Central memory CD8-positive, alpha-beta T cell (primary cell): Measurements from ENCODE around the gene PIMREG.

Experiments used
- ATAC-seq: fragments of 150-1000 bp; cut with Tn5 transposase; replicated peaks from 2 replicates; pipeline ENCODE4 v1.10.0; 2022; ENCODE audit warnings: mild to moderate bottlenecking, moderate FRiP score, moderate number of reproducible peaks; ENCODE audit not compliant: poor library complexity, severe bottlenecking; ENCODE audit errors: extremely low read depth
- DNase-seq, 2 donors: peaks; one replicate each; pipeline ENCODE4 v3.0.0; 2021; ENCODE audit warnings: low spot score in 2 of 2
- H3K27ac Mint-ChIP-seq: one replicate; pipeline ENCODE4 v1.8.0; 2022; ENCODE audit warnings: low read depth, mild to moderate bottlenecking, moderate library complexity, mixed read lengths
- H3K27me3 Mint-ChIP-seq: one replicate; pipeline ENCODE4 v1.8.0; 2022; ENCODE audit warnings: mixed read lengths
- H3K36me3 Mint-ChIP-seq: one replicate; pipeline ENCODE4 v1.8.0; 2022; ENCODE audit warnings: mild to moderate bottlenecking, moderate library complexity, mixed read lengths; ENCODE audit not compliant: insufficient read depth
- H3K4me1 Mint-ChIP-seq: one replicate; pipeline ENCODE4 v1.8.0; 2022; ENCODE audit warnings: mixed read lengths
- H3K4me3 Mint-ChIP-seq: one replicate; pipeline ENCODE4 v1.8.0; 2022; ENCODE audit warnings: mild to moderate bottlenecking, moderate library complexity, mixed read lengths
- H3K9me3 Mint-ChIP-seq: one replicate; pipeline ENCODE4 v1.8.0; 2022; ENCODE audit warnings: mixed read lengths

PIMREG gene, protein sequence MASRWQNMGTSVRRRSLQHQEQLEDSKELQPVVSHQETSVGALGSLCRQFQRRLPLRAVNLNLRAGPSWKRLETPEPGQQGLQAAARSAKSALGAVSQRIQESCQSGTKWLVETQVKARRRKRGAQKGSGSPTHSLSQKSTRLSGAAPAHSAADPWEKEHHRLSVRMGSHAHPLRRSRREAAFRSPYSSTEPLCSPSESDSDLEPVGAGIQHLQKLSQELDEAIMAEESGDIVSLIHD

DNA sequence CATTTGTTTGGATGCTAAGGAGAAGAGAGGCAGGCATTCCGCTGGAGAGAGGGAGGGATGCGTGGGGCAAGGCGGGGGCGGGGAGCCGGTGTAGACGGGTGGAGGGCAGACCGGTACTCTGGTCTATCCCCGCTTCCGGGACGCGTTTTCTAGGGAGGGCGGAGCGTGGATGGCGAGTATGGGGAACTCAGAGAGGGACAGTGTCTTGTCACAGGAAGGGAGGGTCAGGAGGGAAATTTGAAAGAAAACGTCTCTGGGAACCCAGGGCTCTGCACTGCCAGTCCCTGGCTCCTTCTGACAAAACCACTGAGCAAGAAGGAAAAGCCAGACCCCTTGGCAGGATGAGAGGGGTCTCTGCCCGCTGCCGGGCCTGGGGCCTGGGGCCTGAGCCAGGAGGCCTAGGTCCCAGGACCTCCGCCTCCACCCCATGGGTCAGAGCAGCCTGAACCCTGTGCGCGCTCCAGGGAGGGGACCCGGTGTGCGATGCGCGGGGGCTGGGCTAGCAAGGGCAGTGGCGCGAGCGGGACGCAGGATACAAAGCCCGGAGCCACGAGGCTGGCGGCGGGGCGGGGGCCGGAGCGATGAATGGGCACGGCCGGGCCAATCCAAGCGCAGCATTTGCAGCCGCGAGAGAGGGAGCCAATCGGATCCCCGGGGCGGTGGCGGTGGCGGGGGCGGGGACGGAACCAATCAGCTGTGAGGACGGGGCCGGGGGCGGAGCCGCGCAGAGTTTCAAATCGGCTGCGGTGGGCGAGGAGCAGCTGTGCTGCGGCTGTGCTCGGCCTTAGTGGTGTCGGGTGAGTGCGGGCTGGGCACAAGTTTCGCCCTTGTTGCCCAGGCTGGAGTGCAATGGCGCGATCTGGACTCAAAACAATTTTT is at the start of gene PIMREG:
TSS of gene PIMREG (plus strand) at position 764 of the 879 bp plus-strand sequence. CDS start 656 bp downstream, outside the sequence.
- Mint-ChIP-seq H3K9me3 (no peaks in the 10 kb centered on the region), H3K27me3 (peaks cover 18% of the 10 kb centered on the region), H3K27ac (peak within 1 kb of the TSS; percentile 80), H3K4me1 (peaks cover 16% of the 10 kb centered on the region), H3K36me3 (peaks cover 9% of the 10 kb centered on the region), H3K4me3 (peak within 1 kb of the TSS; percentile 80)
- DNase-seq (peak; percentile 74 to 75), ATAC-seq (peak; percentile 96)

DNA sequence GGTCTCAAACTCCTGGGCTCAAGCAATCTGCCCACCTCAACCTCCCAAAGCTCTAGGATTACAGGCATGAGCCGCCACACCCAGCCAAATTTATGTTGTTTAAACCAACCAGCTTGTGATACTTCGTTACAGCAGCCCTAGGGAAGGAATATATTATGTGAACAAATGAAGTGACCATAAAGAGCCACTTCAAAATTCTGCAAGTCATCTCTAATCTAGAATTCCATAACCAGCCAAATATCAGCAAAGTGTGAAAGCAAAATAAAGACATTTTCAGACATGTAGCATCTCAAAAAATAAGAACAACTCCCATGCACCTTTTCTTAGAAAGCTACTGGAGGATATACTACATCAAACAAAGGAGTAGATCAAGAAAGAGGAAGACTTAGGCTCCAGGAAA is 45.3 kb upstream of the PIMREG start:
- H3K27ac Mint-ChIP-seq: no peak overlapping the region
- no peaks in the 10 kb centered on the region for H3K4me1 Mint-ChIP-seq
- H3K36me3 Mint-ChIP-seq: no peaks in the 10 kb centered on the region
- no peaks in the 10 kb centered on the region for H3K9me3 Mint-ChIP-seq
- DNase-seq: no peak
- H3K27me3 Mint-ChIP-seq: peaks cover 36% of the 10 kb centered on the region
- no peak overlapping the region for H3K4me3 Mint-ChIP-seq
- ATAC-seq: no peak

DNA sequence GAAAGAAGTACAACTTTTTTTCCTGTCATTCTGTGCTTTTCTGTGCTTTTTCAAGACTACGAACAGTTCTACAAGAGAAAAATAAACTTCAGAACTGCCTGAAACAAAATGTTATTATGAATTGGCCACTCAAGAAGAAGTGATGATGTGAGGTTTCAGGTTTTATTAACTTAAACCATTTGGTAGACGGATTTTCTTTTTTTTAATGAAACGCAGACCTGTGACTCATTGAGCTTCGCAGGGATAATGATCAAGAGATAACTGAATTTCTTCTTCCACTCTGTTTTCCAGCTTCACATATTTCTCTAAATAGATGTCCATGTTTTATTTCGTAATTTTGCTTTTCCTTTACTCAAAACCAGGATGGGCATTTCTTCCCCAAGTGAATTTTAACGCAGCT is 42.0 kb upstream of the PIMREG start:
- ATAC-seq: no peak
- Mint-ChIP-seq H3K4me3 (no peak overlapping the region), H3K36me3 (no peaks in the 10 kb centered on the region), H3K27me3 (peaks cover 32% of the 10 kb centered on the region), H3K4me1 (no peaks in the 10 kb centered on the region), H3K27ac (no peak overlapping the region), H3K9me3 (no peaks in the 10 kb centered on the region)
- no peak for DNase-seq

DNA sequence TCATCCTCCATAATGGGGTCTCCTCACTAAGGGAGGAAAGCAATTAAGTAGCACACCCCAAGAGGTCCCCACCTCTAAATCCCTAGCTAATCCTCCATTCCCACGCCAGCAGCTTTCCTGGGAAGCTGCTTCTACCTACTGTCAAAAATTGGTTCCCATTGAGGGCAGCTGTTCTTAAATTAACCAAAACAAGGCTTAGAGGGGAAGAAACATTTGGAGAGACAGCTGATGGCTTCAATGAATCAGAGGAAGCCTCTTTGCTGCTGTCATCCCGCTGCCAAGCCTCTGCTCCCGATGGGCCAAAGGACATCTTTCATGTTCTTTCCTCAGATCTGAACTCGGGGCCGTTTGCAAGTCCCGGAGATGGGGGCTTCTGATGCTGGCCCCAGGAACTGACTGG is 36.0 kb upstream of the PIMREG start:
- DNase-seq: no peak
- H3K27ac Mint-ChIP-seq: no peak overlapping the region
- ATAC-seq: no peak
- H3K4me1 Mint-ChIP-seq: no peaks in the 10 kb centered on the region
- peaks cover 65% of the 10 kb centered on the region for H3K27me3 Mint-ChIP-seq
- no peaks in the 10 kb centered on the region for H3K9me3 Mint-ChIP-seq
- no peaks in the 10 kb centered on the region for H3K36me3 Mint-ChIP-seq
- no peak overlapping the region for H3K4me3 Mint-ChIP-seq

DNA sequence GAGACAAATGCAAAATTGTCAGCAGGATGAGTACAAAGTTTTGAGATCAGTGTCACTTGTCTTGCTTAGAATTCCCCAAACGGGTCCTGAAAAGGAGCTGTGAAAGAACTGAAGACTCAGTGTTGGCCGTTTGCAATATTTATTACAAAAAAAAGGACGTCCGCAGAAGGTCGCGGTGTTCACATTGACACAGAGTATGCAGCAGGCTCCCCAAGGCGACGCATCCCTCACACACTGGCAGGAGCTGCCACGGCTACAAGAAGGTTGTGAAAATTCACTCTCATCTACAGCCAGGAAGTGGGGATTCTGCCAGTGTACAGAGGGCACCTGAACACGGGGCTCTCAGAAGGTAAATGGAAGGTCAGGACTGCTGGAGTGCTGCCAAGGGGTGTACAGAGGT is 35.5 kb upstream of the PIMREG start:
- H3K27me3 Mint-ChIP-seq: peaks cover 65% of the 10 kb centered on the region
- DNase-seq: no peak
- no peak for ATAC-seq
- H3K9me3 Mint-ChIP-seq: no peaks in the 10 kb centered on the region
- no peak overlapping the region for H3K27ac Mint-ChIP-seq
- no peaks in the 10 kb centered on the region for H3K4me1 Mint-ChIP-seq
- no peaks in the 10 kb centered on the region for H3K36me3 Mint-ChIP-seq
- no peak overlapping the region for H3K4me3 Mint-ChIP-seq

DNA sequence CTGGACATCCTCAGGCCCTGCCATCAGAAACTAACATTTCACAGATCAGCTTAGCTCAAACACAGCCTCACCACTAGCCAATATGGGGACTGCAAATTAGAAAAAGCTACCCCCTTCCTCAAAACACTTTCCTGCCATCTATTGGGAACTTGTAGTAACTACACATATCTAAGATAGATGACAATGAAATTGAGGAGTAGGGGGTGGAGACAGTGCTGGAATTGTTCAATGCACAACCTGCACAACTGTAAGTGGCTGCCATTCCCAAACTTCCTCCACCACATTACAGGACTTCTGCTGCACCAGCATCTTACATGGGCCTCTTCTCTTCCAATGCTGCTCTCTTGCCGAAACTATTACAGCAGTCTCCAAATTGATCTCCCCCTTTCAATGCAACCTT is 31.2 kb upstream of the PIMREG start:
- no peaks in the 10 kb centered on the region for H3K4me1 Mint-ChIP-seq
- H3K27ac Mint-ChIP-seq: no peak overlapping the region
- ATAC-seq: no peak
- peaks cover 2% of the 10 kb centered on the region for H3K36me3 Mint-ChIP-seq
- DNase-seq: no peak
- peaks cover 61% of the 10 kb centered on the region for H3K27me3 Mint-ChIP-seq
- H3K9me3 Mint-ChIP-seq: no peaks in the 10 kb centered on the region
- no peak overlapping the region for H3K4me3 Mint-ChIP-seq

DNA sequence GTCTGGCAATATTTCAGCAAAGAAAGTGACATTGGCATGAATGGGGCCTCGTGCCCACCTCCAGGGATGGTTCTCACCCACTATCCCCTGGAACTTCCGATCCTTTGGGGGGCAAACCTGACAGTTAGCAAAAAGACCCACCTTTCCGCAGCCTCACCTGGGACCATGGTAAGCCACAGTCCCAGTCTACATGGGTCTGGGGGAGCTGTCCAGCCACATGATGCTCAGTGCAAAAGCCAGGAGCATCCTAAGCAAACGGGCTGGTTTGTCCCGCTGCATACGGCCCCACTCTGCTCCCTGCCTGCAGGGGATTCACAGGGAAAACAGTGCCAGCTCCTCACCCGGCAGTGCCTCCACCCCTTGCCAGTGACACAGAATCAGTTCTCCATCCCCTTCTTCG is 28.6 kb upstream of the PIMREG start:
- Mint-ChIP-seq H3K27ac (no peak overlapping the region), H3K36me3 (peaks cover 5% of the 10 kb centered on the region), H3K4me3 (no peak overlapping the region), H3K4me1 (no peaks in the 10 kb centered on the region), H3K9me3 (no peaks in the 10 kb centered on the region), H3K27me3 (peaks cover 54% of the 10 kb centered on the region)
- DNase-seq: no peak
- ATAC-seq: no peak

DNA sequence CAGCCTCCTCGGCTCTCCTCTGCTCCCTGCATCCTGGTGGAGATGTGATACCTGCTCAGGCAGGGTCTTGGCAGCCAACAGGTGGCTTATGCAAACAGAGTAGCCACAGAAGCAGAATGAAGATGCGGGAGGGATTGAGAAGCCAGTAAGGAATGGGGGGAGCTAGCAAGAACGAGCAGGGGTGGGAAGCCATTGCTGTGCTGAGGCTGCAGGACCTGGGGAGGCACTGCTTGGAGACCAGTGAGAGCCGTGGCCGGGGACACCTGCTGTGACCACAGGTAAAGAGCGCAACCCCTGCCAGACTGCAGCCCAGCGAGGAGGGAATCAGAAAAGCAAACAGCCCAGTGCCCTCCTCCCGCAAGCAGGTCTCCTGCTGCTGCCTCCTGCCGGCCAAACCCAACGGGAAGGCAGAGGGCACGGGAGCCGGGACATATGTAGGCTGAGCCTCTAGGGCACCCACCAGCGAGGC is 24.0 kb upstream of the PIMREG start:
- ATAC-seq (no peak), DNase-seq (no peak)
- Mint-ChIP-seq H3K4me1 (peaks cover 9% of the 10 kb centered on the region), H3K36me3 (peaks cover 5% of the 10 kb centered on the region), H3K4me3 (no peak overlapping the region), H3K27ac (no peak overlapping the region), H3K9me3 (no peaks in the 10 kb centered on the region), H3K27me3 (peaks cover 62% of the 10 kb centered on the region)

DNA sequence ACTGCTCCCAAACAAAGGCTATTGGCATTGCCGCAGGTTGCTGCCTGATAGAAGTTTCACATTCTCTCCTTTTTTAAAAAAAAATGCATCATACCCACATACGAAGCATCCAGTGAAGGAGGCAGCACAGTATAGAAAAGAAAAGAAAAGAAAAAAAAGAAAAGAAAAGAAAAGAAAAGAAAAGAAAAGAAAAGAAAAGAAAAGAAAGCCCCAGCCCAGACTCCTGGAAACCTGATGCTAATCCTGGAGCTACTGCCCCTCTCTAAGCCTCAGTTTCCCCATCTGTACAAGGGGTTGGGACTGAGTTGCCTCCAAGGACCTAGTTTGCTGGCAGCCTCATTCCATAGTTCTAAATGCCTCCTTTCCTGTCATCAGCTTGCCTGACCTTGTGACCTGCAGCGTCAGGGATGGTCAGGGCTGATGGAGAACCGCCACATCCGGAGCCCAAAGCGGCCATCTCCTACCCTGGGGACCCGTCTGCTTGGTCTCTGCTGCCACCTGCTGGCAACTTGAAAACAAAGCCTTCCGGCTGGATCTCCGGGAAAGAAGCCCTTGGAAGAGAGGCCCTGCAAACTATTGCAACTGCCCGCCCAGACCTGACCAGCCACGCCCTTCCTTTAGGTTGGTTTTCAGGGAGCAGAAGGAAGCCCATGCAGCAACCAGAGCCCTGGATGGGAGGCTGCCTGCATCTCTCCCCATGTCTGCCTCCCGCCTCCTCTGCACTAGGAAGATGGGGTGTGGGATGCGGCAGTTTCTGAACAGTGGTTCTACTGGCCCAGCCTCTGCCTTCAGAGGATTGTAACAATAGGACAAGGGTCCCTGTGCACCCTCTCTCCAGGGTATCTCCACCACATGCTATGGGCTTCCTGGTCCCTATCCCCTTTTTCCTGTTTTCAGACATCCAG is 22.3 kb upstream of the PIMREG start:
- H3K4me3 Mint-ChIP-seq: no peak overlapping the region
- DNase-seq: peak; percentile 31 to 52
- no peak for ATAC-seq
- H3K27ac Mint-ChIP-seq: no peak overlapping the region
- peaks cover 49% of the 10 kb centered on the region for H3K27me3 Mint-ChIP-seq
- H3K4me1 Mint-ChIP-seq: peaks cover 10% of the 10 kb centered on the region
- no peaks in the 10 kb centered on the region for H3K9me3 Mint-ChIP-seq
- H3K36me3 Mint-ChIP-seq: peaks cover 3% of the 10 kb centered on the region

DNA sequence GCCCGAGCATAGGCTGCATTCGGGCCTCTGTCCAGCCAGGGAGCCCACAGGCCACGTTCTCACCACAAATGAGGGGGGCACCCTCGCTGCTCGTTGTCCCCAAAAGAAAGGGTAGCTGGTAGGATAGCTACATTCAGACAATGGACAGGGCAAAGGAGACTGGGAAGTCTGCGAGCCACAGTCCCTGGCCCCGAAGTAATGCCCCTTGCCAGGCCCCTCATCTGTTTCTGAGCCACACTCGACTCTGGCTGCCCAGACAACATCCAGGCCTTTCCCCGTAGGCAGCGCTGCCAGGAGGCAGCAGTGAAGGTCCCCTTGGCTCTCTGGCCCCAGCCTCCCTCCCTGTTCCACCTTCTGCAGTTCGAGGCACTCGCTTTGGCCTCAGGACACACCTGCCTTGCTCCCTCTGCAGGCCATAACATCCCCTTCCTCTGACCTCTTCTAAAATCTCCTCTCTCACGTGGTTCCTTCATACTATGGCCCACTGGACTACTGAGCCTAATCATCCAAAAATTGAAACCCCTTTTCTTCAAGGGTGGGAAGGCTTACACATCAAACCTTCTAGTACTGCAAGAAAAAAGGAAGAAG is 21.5 kb upstream of the PIMREG start:
- Mint-ChIP-seq H3K4me1 (peaks cover 18% of the 10 kb centered on the region), H3K27me3 (peaks cover 41% of the 10 kb centered on the region), H3K27ac (no peak overlapping the region), H3K4me3 (no peak overlapping the region), H3K36me3 (peaks cover 6% of the 10 kb centered on the region), H3K9me3 (no peaks in the 10 kb centered on the region)
- ATAC-seq (no peak), DNase-seq (no peak)

DNA sequence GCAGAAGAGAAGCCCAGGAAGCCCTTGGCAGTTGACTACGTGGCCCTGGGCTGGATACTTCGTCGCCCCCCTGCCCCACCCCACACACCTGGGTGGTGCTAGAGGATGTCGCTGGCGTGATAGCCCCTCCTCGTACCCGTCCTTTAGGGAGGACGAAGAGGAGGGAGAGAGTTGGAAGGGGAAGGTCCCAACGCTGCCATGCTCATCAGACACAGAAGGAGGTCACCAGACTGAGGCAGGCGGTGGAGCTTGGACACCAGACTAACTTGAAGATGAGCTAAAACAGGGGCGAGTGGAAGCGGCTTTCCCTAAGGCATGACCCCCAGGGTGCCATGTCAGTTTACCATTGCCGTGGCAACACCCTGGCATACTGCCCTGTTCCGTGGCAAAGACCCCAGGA is 20.3 kb upstream of the PIMREG start:
- Mint-ChIP-seq H3K27ac (no peak overlapping the region), H3K4me1 (peaks cover 25% of the 10 kb centered on the region), H3K36me3 (peaks cover 4% of the 10 kb centered on the region), H3K9me3 (no peaks in the 10 kb centered on the region), H3K4me3 (no peak overlapping the region), H3K27me3 (peaks cover 41% of the 10 kb centered on the region)
- no peak for DNase-seq
- no peak for ATAC-seq

DNA sequence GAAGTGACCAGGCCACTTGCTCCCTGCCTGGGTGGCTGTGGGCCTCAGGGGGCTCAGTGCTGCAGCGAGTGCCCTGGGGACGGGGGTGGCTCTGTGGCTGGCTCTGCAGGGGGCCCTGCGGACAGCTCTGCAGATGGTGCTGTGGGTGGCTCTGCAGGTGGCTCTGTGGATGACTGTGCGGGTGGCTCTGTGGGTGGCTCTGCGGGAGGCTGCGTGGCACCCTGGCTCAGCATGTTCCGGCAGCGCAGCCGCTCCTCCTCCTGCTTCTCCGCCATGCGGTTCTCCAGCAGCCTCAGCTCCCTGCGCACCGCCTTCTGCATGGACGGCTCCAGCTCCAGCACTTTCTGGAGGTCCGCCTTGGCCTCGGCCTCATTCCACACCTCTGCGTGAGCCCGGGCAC is 18.8 kb upstream of the PIMREG start:
- peaks cover 4% of the 10 kb centered on the region for H3K36me3 Mint-ChIP-seq
- peaks cover 25% of the 10 kb centered on the region for H3K4me1 Mint-ChIP-seq
- H3K27ac Mint-ChIP-seq: no peak overlapping the region
- H3K4me3 Mint-ChIP-seq: no peak overlapping the region
- peaks cover 34% of the 10 kb centered on the region for H3K27me3 Mint-ChIP-seq
- peaks cover 6% of the 10 kb centered on the region for H3K9me3 Mint-ChIP-seq
- DNase-seq (no peak), ATAC-seq (no peak)
